ENCODE measurements around the gene HTT. TPM values are rescaled to one million over a fixed set of nuclear protein-coding genes. Genes with fewer than 3 reads are reported as not detected.

HTT gene
- total RNA-seq, 1 donor from 2014 or later, result 32.5 TPM

- H3K4me3 ChIP-seq (ENCODE audit: low read depth, low read length), result no peak overlapping the region
Measured at GRCh38 chr4:3228881-3229280, 154.4 kb downstream of the HTT start.

GRCh38 chr4:3229328-3229727 lies 154.8 kb downstream of the HTT start:
- TF ChIP-seq, protein P1, sequence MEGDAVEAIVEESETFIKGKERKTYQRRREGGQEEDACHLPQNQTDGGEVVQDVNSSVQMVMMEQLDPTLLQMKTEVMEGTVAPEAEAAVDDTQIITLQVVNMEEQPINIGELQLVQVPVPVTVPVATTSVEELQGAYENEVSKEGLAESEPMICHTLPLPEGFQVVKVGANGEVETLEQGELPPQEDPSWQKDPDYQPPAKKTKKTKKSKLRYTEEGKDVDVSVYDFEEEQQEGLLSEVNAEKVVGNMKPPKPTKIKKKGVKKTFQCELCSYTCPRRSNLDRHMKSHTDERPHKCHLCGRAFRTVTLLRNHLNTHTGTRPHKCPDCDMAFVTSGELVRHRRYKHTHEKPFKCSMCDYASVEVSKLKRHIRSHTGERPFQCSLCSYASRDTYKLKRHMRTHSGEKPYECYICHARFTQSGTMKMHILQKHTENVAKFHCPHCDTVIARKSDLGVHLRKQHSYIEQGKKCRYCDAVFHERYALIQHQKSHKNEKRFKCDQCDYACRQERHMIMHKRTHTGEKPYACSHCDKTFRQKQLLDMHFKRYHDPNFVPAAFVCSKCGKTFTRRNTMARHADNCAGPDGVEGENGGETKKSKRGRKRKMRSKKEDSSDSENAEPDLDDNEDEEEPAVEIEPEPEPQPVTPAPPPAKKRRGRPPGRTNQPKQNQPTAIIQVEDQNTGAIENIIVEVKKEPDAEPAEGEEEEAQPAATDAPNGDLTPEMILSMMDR (conservative IDR thresholded peaks at IDR 0.05; ENCODE audit: low read depth, low read length), result no peak
- no peak for DNase-seq (ENCODE audit: low read depth)
- no peak overlapping the region for H3K4me3 ChIP-seq (ENCODE audit: low read depth, low read length)

More at GRCh38 chr4:3228881-3229280, 154.4 kb downstream of the HTT start:
- TF ChIP-seq, protein P1 (conservative IDR thresholded peaks at IDR 0.05; ENCODE audit: low read depth, low read length), result no peak
- no peak for DNase-seq (ENCODE audit: low read depth)

DNA sequence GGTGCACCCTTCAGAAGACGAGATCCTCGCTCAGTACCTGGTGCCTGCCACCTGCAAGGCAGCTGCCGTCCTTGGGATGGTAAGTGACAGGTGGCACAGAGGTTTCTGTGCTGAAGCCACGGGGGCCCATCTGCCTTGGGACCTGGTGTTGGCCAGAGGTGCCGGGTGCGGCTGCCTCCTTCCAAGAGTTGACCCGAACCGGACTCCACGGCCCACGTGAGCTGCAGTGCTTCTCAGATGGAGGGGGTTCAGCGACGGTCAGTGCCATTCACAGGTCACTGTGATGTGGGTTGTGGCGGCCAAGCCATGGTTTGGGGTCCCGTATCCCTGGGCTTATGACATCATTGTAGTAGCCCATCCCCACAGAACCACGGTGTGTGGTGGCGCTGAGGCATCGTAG lies 155.5 kb downstream of the HTT start:
- TF ChIP-seq, protein P1 (conservative IDR thresholded peaks at IDR 0.05; ENCODE audit: low read depth, low read length), result no peak
- no peak for DNase-seq (ENCODE audit: low read depth)
- H3K4me3 ChIP-seq (ENCODE audit: low read depth, low read length), result no peak overlapping the region

GRCh38 chr4:3231471-3231870 lies 157.0 kb downstream of the HTT start:
- TF ChIP-seq, protein P1 (conservative IDR thresholded peaks at IDR 0.05; ENCODE audit: low read depth, low read length), result no peak
- no peak overlapping the region for H3K4me3 ChIP-seq (ENCODE audit: low read depth, low read length)
- DNase-seq (ENCODE audit: low read depth), result no peak

GRCh38 chr4:3232001-3232400 lies 157.5 kb downstream of the HTT start:
- no peak overlapping the region for H3K4me3 ChIP-seq (ENCODE audit: low read depth, low read length)
- TF ChIP-seq, protein P1 (conservative IDR thresholded peaks at IDR 0.05; ENCODE audit: low read depth, low read length), result no peak
- DNase-seq (ENCODE audit: low read depth), result no peak

DNA sequence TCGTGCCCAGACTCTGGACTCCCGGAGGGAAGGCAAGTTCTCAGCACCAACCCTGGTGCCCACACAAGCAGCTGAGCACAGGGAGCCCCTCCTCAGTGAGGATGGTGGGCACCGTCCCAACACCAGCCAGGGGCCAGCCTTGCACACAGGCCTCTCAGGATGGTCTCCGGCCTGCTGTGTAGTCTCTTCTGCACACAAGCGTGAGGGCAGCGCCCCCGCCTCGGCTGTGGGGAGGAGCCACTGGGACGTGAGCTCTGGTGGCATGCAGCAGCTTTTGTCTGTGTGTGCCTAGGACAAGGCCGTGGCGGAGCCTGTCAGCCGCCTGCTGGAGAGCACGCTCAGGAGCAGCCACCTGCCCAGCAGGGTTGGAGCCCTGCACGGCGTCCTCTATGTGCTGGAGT lies 158.4 kb downstream of the HTT start:
- no peak for DNase-seq (ENCODE audit: low read depth)
- H3K4me3 ChIP-seq (ENCODE audit: low read depth, low read length), result no peak overlapping the region

More for the DNA sequence above, 158.4 kb downstream of the HTT start:
- TF ChIP-seq, protein P1 (conservative IDR thresholded peaks at IDR 0.05; ENCODE audit: low read depth, low read length), result no peak

Measured in epithelial cell of proximal tubule (primary cell).